Testis (tissue), 3 donors: ENCODE results near the gene GATAD2B. TPM values are rescaled to one million over a fixed set of nuclear protein-coding genes. Genes with fewer than 3 reads are reported as not detected.

Experiments used
- DNase-seq: peaks from one replicate; pipeline ENCODE4 v3.0.0-alpha.2; 2019
- H3K27ac ChIP-seq, 2 donors: fragments of 200-600 bp; sonication (generic); one replicate each; pipeline ENCODE4 v1.5.1; 2019
- H3K27me3 ChIP-seq: fragments of 200-600 bp; sonication (generic); one replicate; pipeline ENCODE4 v1.5.1; 2019
- H3K36me3 ChIP-seq: fragments of 200-600 bp; sonication (generic); one replicate; pipeline ENCODE4 v1.5.1; 2017; ENCODE audit warnings: low read depth; ENCODE audit errors: missing control alignments
- H3K4me1 ChIP-seq: fragments of 200-600 bp; sonication (generic); one replicate; pipeline ENCODE4 v1.5.1; 2019
- H3K4me3 ChIP-seq, 2 donors: fragments of 200-600 bp; sonication (generic); one replicate each; pipeline ENCODE4 v1.5.1; 2017 to 2019
- H3K9me3 ChIP-seq: fragments of 200-600 bp; sonication (generic); one replicate; pipeline ENCODE4 v1.5.1; 2017
- POLR2A ChIP-seq: fragments of 450-650 bp; IDR thresholded peaks from one replicate; pipeline ENCODE4 v1.6.1; 2017; ENCODE audit warnings: antibody characterized with exemption, mild to moderate bottlenecking, moderate library complexity
- WGBS, 2 donors: methylation state at CpG; one replicate each; pipeline ENCODE4 v1.1.5; 2018; 5-methylcytosine and 5-hydroxymethylcytosine counted together
- intact Hi-C: fragments of 100-400 bp; cut with DNase I; formaldehyde crosslinking; loops from one replicate; pipeline ENCODE4 v1.15.1; 2023; ENCODE audit warnings: low total_unique reads
- polyA plus RNA-seq: library from polyadenylated mRNA; stranded (reverse); fragments of 350-450 nt; fragmentation: Illumina TruSeq; extraction: RNeasy Lipid Tissue Mini Kit (QIAGEN cat#74804); gene quantifications from one replicate; pipeline ENCODE4 v1.2.3, GENCODE V29; 2014; ENCODE audit warnings: low read depth, low replicate concordance; ENCODE audit not compliant: insufficient read depth
- total RNA-seq, 2 donors: library from RNA; depleted of rRNA; stranded (reverse); fragments of >200 nt; gene quantifications; one replicate each; pipeline ENCODE4 v1.2.3, GENCODE V29; 2016
- TF ChIP-seq, protein P1 (sequence below), 3 experiments: fragments of 450-650 bp in 2 of 3; fragments of 200-600 bp in 1 of 3; sonication (generic) in 1 of 3; IDR thresholded peaks; one replicate each; pipeline ENCODE4 v1.5.1; 2016 to 2019; ENCODE audit warnings: antibody characterized with exemption in 3 of 3, mild to moderate bottlenecking in 2 of 3, moderate library complexity in 1 of 3

Gene GATAD2B
- total and polyA plus RNA-seq, 3 donors from 2014 or later = 26.5 to 37.4 (median 32.1) TPM

GRCh38 chr1:153962088-153963029 is 39.6 kb upstream of the GATAD2B start:
- TF ChIP-seq, protein P1, sequence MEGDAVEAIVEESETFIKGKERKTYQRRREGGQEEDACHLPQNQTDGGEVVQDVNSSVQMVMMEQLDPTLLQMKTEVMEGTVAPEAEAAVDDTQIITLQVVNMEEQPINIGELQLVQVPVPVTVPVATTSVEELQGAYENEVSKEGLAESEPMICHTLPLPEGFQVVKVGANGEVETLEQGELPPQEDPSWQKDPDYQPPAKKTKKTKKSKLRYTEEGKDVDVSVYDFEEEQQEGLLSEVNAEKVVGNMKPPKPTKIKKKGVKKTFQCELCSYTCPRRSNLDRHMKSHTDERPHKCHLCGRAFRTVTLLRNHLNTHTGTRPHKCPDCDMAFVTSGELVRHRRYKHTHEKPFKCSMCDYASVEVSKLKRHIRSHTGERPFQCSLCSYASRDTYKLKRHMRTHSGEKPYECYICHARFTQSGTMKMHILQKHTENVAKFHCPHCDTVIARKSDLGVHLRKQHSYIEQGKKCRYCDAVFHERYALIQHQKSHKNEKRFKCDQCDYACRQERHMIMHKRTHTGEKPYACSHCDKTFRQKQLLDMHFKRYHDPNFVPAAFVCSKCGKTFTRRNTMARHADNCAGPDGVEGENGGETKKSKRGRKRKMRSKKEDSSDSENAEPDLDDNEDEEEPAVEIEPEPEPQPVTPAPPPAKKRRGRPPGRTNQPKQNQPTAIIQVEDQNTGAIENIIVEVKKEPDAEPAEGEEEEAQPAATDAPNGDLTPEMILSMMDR (IDR thresholded peaks at IDR 0.05) = peak in 1 of 3 experiments; percentile 1
- TF ChIP-seq POLR2A = no peak

GRCh38 chr1:153961421-153961820 is 38.6 kb upstream of the GATAD2B start:
- Histone ChIP-seq H3K27me3 (no peaks in the 10 kb centered on the region), H3K4me3 (no peak overlapping the region), H3K9me3 (no peaks in the 10 kb centered on the region), H3K36me3 (no peaks in the 10 kb centered on the region), H3K27ac (peak overlapping the region in 1 of 2 donors; percentile 98), H3K4me1 (peaks cover 52% of the 10 kb centered on the region)
- intact Hi-C loops = no loop called here
- 79 to 82% methylated on average over 4 of the region's 4 CpGs for WGBS, 2 donors
- TF ChIP-seq, protein P1 (IDR thresholded peaks at IDR 0.05) = no peak
- TF ChIP-seq POLR2A = no peak
- no peak for DNase-seq

More at GRCh38 chr1:153962088-153963029, 39.6 kb upstream of the GATAD2B start:
- no peaks in the 10 kb centered on the region for H3K36me3 ChIP-seq
- peaks cover 46% of the 10 kb centered on the region for H3K4me1 ChIP-seq
- no peaks in the 10 kb centered on the region for H3K9me3 ChIP-seq
- no peak for DNase-seq
- H3K4me3 ChIP-seq = peak overlapping the region; percentile 67 to 91
- H3K27ac ChIP-seq = peak overlapping the region; percentile 89 to 98
- H3K27me3 ChIP-seq = no peaks in the 10 kb centered on the region
- intact Hi-C loops = no loop called here
- 42 to 48% methylated on average over 11 to 16 of the region's 16 CpGs for WGBS, 2 donors

- Histone ChIP-seq H3K27ac (peak overlapping the region; percentile 76 to 96), H3K4me1 (peaks cover 55% of the 10 kb centered on the region), H3K9me3 (no peaks in the 10 kb centered on the region), H3K36me3 (no peaks in the 10 kb centered on the region), H3K27me3 (no peaks in the 10 kb centered on the region), H3K4me3 (no peak overlapping the region)
- 91 to 93% methylated on average over 8 to 11 of the region's 11 CpGs for WGBS, 2 donors
- intact Hi-C loops = no loop called here
- TF ChIP-seq, protein P1 (IDR thresholded peaks at IDR 0.05) = no peak
- TF ChIP-seq POLR2A = no peak
- no peak for DNase-seq
Measured at GRCh38 chr1:153960206-153960605, 37.4 kb upstream of the GATAD2B start.

- no peaks in the 10 kb centered on the region for H3K27me3 ChIP-seq
- no peak overlapping the region for H3K4me3 ChIP-seq
- DNase-seq = no peak
- intact Hi-C loops = no loop called here
- H3K4me1 ChIP-seq = peaks cover 48% of the 10 kb centered on the region
- no peaks in the 10 kb centered on the region for H3K36me3 ChIP-seq
- peak overlapping the region; percentile 76 to 96 for H3K27ac ChIP-seq
- 55 to 65% methylated on average over 3 of the region's 3 CpGs for WGBS, 2 donors
- no peak for TF ChIP-seq POLR2A
- TF ChIP-seq, protein P1 (IDR thresholded peaks at IDR 0.05) = no peak
- H3K9me3 ChIP-seq = no peaks in the 10 kb centered on the region
Measured at GRCh38 chr1:153959454-153959853, 36.7 kb upstream of the GATAD2B start.
